Stimulated activated naive CD8-positive, alpha-beta T cell treated with anti-CD3 and anti-CD28 coated beads, Interleukin-15, Interleukin-2, amounts not matched to agents 100 U/mL and 50 U/mL, for 24 hours (primary cell): Measurements from ENCODE around the gene PSORS1C1.
"Not testable (repeated sequence)": the region's sequence is repeated elsewhere in the genome, so short reads cannot be mapped to it uniquely, and the experiment has no call there.

Experiments used
- ATAC-seq: fragments of 150-1000 bp; cut with Tn5 transposase; one replicate; pipeline ENCODE4 v1.10.0; 2021
- DNase-seq: peaks from one replicate; pipeline ENCODE4 v3.0.0; 2021

The PSORS1C1 gene

GRCh38 chr6:31178143-31179041 is 63.8 kb downstream of the PSORS1C1 start:
- DNase-seq (no peak), ATAC-seq (no peak)

- ATAC-seq (no peak), DNase-seq (no peak)
These were observed 64.4 kb downstream of the PSORS1C1 start for GRCh38 chr6:31179042-31179386.

GRCh38 chr6:31179896-31180295 is 65.3 kb downstream of the PSORS1C1 start:
- DNase-seq (no peak), ATAC-seq (no peak)

DNA sequence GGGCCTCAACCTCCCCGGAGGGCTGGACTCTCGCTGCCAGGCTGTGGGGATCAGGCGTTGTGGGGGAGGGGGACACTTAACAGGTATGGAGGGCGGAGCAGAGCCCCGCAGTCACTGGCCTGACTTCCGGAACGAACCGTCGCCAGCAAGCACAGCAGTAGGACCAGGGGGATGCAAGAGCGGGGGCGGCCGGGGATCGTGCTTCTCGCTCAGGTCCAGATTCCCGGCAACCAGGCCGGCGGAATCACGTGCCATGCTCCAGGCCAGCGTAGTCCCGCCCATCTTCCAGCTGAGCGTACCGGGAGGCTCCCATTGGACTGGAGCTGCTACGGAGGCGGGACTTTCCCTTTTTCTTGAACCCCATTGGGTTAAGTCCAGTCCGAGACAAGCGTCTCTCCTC is 65.9 kb downstream of the PSORS1C1 start:
- peak; percentile 77 for DNase-seq
- peak; percentile 99 for ATAC-seq

- DNase-seq, ATAC-seq: not testable (repeated sequence)
These were observed 68.7 kb downstream of the PSORS1C1 start for GRCh38 chr6:31183287-31183686.

DNA sequence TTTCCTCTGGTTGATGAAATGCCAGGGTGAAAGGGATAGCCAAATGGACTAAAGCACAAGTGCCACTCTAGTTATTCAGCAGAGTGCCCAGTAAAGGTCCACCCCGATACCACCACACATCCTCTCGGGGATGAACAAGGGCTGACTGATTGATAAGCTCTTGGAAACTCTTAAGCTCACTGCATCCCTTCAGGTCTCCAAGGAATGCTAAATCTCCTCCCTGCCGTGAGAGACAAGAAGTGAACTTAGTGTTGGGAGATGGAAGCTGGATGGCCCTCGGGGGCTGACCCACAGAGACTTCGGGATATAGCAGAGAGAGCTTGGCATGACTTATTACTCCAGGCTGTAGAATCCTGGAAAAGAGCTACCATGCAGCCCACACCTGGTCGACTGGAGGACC is 69.3 kb downstream of the PSORS1C1 start:
- not testable (repeated sequence) for ATAC-seq, DNase-seq

DNA sequence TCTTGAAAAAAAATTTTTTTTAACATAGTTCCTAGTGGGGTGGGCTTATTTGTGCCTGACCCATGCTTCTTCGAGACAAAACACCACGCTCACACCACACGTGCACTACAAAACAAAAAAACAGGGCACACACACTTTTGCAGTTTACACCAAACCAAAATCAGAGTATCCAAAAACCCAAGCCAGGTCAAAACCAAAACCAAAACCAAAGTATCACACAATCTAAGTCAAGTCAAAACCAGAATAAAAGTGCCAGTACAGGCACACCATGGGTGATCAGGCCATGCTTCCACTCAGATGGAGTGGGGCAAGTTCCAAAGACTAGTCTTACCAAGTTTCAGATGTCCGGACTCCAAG is 71.1 kb downstream of the PSORS1C1 start:
- not testable (repeated sequence) for ATAC-seq, DNase-seq

- ATAC-seq (no peak), DNase-seq (no peak)
These were observed 71.6 kb downstream of the PSORS1C1 start for GRCh38 chr6:31186052-31186734.

DNA sequence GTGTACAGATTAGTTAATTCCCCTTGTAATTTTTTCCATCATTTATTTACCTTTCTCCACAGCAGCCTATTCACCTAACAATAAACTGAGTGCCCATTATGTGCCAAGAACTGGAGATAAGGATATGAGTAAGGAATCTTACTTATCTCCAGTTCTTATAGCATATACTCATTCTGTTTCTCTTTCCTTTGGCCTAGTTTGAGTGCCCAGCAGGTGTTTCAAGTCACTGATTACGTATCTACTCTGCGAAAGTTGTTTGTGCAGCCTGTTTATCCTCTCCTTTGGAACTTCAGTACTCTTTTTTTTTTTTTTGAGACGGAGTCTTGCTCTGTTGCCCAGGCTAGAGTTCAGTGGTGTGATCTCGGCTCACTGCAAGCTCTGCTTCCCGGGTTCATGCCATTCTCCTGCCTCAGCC is 73.2 kb downstream of the PSORS1C1 start:
- ATAC-seq, result no peak
- no peak for DNase-seq

DNA sequence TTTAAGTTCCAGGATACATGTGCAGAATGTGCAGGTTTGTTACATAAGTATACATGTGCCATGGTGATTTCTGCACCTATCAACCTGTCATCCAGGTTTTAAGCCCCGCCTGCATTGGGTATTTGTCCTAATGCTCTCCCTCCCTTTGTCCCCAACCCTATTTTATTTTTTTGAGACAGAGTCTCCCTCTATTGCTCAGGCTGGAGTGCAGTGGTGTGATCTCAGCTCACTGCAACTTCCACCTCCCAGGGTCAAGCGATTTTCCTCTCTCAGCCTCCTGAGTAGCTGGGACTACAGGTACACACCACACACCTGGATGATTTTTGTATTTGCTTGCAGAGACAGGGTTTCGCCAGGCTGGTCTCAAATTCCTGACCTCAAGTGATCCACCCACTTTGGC is 74.6 kb downstream of the PSORS1C1 start:
- not testable (repeated sequence) for ATAC-seq, DNase-seq
